Stimulated activated CD4-positive, alpha-beta T cell treated with anti-CD3 and anti-CD28 coated beads, Interleukin-12 subunit alpha, Interleukin-12 subunit beta, amount 100 ng/mL, for 24 hours (primary cell): Measurements from ENCODE around the gene HLA-DMB.

ENCODE experiments used
- DNase-seq, 2 experiments: peaks; one replicate each; pipeline ENCODE4 v3.0.0-alpha.2; 2020; ENCODE audit warnings: low read depth in 2 of 2

Gene HLA-DMB

DNA sequence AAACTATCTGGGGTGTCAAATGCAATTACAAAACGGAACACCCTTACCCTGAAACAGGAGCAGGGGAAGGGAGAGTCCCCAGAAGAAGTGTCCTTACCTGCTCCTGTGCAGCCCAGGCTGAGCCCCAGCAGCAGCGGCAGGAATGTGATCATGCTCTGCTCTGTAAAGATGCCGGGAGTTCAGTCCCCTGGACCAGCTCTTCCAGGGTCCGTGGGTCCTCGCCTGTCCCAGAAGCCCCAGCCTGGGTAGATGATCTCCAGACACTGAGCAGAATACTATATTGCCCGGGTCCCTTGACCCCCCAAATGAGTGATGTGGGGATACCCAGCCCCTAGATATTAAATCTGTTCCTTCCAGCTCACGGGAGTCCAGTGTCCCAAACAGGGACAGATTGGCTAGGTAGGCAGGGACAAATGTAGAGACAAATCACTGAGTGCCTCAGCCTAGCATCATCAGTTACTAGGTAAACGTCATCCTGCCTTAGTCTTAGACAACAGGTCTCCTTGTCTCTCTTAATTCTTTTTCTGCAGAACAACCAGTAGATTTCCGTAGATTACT is at the start of gene HLA-DMB:
TSS of gene HLA-DMB (minus strand) at position 373 of the 558 bp plus-strand sequence. CDS start at position 152, 221 bp downstream.
- DNase-seq: no peak

DNA sequence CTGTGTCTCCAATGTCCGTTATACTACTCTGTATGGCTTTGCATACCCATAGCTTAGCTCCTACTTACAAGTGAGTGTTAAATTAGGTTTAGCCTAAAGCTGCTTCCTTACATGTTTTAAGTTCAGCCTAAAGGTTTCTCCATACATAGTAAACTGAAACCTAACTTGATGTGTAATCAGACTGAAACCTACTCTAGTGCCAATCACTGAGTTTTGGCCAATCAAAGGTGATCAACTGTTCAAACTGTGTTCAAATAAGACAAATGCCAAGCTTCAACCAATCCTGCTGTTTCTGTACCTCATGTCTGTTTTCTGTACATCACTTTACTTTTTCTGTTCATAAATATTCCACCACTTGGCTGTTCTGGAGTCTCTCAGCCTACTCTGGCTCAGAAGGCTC is 48.5 kb upstream of the HLA-DMB start:
- no peak for DNase-seq

DNA sequence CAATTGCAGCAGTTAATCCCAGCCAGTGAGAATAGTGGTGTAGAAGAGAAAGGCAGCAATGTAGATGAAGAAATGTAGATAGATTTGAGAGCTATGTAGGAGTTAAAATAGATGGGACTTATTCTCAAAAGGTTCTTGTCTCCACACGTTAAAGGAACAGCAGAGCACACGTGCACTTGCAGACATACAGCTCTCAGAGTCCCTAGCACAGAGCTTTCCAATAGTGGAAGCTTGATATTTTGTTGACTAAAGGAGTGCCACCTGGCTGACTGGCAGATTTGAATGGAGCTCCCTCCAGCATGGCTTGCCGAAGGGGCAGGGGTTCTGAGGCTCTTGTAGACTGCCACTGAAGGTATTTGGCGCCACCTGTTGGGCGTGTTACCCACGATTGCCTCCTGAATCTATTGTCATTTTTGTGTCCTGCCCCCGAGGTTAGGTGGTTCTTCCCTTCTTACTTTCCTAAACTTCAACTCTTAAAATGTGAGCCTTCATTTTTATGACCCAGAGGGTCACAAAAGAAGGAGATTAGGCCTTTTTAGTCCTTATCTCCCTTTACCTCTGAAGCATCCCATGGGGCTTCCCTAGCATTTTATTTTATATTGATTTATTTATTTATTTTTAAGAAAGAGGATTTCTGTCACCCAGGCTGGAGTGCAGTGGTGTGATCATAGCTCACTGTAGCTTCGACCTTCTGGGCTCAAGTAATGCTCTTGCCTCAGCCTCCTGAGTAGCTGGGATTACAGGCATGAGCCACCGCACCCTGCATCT is 44.0 kb upstream of the HLA-DMB start:
- DNase-seq: peak; percentile 74 to 90

DNA sequence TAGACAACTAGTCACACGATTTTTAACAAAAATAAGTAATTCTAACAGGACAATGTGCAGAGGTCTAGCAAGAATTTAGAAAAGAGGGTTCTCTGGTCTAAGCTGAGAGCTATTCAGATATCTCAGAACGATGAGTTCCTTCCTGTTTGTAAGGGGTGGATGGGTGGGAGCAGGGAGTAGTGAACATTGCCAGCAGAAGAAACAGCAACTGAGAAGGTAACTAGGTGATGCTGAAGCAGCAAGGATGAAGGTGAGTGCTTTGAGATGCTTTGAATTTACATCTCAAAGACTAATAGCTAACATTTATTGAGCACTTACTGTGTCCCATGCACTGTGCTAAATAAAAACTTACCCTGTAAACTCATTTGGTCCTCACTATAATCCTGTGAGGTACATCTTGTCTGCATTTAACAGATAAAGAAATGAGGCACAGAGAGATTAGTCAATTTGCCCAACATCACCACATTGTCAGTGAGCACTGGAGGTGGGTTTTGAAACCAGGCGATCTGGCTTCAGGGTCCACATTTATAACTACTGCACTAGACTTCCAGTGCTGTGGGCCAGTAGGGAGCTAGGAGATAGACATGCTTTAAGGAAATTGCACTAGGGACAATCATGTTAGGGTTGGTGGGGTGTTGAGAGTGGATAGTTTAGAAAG is 43.3 kb upstream of the HLA-DMB start:
- DNase-seq: no peak

DNA sequence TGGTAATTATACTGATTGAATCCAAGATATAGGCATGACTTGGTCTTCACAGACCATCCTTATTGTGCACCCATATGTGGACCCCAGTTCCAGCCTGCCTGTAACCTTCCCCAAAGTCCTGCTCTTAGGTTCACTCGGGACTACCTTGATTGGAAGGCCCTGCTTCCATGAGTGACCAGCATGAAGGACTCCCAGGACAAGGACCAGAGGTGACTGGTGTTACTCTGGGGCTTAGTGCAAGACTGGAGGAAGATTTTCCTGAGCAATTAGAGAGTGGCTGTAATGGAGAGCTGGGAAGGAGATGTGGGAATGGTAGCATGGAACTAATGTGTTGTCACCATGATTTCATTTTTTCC is 42.6 kb upstream of the HLA-DMB start:
- no peak for DNase-seq

DNA sequence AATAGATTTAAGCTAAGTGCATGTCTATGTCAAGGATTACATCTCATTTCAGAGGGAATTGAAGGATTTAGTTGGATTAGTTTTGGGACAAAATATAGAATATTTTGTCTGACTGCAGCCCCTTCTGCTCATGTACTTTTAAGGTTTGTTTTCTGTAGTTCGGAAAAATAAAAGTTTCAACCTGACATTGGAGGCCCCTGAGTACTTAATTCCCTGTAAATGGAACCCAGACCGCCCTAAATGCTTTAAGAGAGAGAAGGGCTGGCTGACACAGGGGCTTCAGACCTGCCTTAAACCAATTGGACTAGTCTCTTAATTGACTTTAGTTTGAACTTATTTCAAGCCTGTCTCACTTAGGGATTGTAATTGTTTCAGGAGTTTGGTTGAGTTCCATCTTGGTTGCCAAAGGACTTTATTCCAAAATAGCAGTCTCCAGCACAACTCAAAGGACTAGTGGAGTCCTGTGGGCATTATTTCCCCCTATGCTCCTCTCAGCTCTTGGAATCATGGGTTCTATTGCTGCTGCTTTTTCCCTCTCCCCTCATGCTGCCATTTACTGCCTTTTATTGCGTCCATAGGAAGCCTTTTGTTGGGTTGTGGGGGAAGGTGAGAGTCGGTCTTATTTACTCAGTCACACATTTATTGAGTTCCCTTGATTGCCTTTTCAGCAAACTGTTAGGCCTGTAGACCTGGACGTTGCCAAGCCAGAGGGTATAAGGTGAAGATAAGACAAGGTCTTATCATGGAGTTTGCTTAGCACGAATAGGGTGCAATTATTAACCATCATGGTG is 42.1 kb upstream of the HLA-DMB start:
- no peak for DNase-seq

DNA sequence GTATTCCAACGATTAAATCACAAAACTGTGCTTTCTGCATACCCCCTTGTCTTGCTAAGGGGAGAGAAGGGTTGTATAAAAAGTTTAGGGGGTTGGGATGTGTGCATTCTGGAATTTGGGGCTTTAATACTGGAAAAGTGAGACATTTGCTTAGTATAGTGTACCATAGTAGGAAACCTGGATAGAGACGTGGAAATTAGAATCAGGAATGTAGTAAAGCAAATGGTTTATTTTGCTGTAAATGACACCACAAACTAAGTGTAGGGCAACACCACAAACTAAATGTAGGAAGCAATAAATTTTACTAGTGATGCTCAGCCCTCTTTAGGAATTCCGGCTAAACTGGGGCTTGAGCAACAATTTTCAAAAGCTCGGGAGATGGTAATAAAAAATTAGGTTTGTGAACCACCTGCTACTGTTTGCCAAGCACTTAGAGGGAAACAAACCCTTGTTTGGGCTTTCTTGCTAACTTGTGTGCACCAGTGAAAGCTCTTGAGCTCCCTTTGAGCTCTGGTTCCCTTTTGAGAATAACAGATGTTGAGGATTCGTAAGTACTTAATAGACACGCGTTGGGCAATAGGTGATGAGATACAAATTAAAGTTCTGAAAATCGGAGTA is 41.4 kb upstream of the HLA-DMB start:
- no peak for DNase-seq

DNA sequence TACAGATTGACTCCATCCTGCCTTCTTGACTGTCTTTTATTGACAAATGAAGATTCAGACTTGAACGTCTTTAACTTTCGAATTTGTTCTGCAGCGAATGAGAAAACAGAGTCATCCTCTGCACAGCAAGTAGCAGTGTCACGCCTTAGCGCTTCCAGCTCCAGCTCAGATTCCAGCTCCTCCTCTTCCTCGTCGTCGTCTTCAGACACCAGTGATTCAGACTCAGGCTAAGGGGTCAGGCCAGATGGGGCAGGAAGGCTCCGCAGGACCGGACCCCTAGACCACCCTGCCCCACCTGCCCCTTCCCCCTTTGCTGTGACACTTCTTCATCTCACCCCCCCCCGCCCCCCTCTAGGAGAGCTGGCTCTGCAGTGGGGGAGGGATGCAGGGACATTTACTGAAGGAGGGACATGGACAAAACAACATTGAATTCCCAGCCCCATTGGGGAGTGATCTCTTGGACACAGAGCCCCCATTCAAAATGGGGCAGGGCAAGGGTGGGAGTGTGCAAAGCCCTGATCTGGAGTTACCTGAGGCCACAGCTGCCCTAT is 39.7 kb upstream of the HLA-DMB start:
- DNase-seq: no peak

DNA sequence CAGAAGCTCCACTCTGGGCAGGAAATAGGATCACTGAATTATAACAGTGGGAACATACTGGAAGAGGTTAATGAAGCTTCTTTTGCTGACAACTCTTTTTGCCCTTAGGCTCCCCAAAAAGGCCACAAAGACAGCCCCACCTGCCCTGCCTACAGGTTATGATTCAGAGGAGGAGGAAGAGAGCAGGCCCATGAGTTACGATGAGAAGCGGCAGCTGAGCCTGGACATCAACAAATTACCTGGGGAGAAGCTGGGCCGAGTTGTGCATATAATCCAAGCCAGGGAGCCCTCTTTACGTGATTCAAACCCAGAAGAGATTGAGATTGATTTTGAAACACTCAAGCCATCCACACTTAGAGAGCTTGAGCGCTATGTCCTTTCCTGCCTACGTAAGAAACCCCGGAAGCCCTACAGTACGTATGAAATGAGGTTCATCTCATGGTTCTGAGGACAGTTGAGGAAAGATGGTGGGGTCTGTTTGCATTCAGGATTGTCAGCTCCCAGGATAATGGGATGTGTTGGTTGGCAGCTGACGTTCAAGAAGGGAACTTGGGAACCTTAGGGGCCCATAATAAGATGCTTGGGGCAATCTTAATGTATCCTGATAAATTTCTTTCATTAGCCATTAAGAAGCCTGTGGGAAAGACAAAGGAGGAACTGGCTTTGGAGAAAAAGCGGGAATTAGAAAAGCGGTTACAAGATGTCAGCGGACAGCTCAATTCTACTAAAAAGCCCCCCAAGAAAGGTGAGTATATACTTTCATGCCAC is 39.1 kb upstream of the HLA-DMB start:
- no peak for DNase-seq

DNA sequence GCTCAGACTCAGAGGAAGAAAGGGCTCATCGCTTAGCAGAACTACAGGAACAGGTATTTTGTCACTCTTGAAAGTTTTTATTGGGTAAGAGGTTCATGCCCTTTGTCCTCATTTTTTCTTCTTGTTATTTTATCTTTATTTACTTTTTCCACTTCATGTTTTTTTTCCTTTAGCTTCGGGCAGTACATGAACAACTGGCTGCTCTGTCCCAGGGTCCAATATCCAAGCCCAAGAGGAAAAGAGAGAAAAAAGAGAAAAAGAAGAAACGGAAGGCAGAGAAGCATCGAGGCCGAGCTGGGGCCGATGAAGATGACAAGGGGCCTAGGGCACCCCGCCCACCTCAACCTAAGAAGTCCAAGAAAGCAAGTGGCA is 37.1 kb upstream of the HLA-DMB start:
- DNase-seq: no peak

DNA sequence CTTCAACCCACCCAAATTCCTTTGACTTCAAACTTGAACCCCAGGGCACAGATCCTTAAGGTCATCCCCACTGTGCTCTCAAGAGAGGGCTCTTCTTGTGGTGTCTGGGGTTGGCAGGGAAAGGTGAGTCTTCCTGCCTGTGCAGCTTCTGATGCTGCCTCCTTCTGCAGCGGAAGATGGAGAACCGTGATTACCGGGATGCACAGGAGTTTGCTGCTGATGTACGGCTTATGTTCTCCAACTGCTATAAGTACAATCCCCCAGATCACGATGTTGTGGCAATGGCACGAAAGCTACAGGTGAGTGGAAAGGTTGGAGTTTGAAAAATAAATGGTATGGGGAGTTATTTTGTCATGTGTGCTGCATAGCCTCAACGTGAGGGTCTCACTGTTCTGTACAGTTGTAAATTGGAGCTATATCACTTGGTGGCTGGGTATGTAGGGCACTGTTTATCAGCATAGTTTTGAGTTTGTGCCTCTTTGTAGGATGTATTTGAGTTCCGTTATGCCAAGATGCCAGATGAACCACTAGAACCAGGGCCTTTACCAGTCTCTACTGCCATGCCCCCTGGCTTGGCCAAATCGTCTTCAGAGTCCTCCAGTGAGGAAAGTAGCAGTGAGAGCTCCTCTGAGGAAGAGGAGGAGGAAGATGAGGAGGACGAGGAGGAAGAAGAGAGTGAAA is 36.6 kb upstream of the HLA-DMB start:
- DNase-seq: no peak

DNA sequence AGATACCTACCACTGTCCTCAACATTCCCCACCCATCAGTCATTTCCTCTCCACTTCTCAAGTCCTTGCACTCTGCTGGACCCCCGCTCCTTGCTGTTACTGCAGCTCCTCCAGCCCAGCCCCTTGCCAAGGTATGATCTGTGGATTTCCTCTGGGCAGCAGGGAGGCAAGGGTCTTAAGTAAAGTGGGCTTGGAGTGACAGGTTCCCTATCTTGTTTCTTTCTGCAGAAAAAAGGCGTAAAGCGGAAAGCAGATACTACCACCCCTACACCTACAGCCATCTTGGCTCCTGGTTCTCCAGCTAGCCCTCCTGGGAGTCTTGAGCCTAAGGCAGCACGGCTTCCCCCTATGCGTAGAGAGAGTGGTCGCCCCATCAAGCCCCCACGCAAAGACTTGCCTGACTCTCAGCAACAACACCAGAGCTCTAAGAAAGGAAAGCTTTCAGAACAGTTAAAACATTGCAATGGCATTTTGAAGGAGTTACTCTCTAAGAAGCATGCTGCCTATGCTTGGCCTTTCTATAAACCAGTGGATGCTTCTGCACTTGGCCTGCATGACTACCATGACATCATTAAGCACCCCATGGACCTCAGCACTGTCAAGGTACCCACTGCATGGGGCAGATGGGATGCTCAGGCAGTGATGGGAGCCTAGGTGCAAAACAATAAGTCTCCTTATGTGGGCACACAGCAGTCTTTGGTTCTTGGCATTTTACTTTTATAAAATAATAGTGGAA is 35.7 kb upstream of the HLA-DMB start:
- DNase-seq: no peak

DNA sequence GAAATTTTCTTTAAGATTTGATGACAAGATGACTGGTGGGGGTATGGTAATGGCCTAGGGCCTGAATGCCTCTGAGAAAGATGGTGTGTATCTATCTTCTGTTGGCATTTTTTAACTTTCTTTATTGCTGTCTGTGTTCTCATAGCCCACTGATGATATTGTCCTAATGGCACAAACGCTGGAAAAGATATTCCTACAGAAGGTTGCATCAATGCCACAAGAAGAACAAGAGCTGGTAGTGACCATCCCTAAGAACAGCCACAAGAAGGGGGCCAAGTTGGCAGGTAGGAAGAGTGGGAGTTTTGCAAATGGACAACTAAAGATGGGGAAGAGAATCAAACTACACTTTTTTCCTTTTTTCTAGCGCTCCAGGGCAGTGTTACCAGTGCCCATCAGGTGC is 35.1 kb upstream of the HLA-DMB start:
- no peak for DNase-seq

DNA sequence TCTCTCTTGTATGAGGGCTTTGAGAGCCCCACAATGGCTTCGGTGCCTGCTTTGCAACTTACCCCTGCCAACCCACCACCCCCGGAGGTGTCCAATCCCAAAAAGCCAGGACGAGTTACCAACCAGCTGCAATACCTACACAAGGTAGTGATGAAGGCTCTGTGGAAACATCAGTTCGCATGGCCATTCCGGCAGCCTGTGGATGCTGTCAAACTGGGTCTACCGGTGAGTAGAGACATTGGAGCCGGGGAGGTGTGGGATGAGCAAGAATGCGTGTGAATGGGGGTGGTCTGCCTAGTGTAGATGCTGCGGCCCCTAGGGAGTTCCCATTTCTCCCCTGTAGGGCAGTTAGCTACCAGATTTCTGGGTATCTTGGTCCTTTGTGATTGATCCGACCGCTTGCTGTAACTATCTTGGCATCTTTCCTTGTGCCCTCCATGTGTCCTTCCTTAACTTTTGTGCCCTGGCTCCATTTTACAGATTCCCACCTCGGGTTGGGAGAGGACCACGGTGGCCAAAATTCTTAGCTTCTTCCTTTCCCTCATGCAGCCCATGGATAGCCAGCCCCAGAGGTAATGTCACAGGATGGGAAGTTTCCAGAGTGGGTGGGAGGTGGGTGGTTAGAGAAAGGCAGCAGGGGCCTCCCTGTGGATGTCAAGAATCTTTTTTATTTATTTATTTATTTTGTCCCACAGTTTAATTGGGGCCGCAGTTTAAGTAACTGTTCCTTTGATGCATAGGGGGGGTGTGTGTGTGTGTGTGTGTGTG is 33.9 kb upstream of the HLA-DMB start:
- DNase-seq: no peak

DNA sequence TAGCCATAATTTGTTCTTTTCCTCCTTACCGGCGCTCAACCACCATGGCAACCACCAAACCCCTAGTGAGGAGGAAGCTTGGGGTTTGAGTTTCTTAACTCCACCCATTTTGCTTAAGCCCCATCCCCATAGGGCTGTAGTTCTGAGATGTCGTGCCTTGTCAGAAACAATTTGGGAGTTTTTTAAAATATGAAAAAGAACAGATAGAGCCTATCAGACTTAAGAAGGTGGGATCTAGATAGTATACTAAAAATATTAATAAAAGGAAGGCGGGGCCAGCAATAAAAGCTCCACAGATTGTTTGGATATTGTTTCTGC is 33.1 kb upstream of the HLA-DMB start:
- DNase-seq: no peak

DNA sequence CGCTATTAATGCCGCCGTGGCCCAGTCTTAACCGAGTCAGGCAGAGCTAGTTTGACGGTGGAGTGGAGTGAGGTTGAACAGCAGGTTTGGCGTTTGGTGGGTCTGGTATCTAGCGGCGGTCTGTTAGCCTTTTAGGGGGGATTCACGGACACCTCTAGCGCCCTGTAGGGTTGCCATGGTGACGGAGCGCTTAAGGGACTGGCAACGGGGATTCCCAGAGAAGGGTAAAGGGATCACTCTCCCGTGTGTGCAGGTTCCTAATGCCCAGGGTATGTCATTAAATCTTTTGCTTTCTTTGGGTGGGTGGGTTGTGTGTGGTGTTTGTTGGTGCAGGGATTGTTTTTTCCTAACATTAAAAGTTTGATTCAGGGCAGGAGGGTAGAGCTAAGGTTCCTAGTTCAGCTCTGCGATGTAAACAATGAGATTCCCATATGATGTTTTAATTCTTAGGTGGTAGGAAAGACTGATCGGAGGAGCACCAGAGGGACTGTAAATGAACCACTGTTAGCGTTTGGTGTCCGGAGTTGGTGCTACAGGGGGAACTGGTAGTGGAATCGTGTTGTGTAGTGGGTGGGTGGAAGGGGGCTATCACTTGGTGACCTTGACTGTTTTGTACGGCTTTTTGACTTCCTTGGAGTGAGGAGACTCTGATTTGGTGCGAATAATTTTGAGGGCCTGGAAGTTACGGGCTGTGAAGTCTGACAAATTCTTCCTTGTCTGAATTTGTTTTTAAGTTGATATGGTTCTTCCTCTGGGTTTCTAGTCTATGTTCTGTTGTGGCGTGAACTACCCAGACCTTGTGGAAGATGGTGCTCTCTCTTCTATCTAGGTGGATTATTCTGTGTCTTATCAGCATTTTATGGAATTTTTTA is 32.6 kb upstream of the HLA-DMB start:
- DNase-seq: peak in 1 of 2 experiments; percentile 44

DNA sequence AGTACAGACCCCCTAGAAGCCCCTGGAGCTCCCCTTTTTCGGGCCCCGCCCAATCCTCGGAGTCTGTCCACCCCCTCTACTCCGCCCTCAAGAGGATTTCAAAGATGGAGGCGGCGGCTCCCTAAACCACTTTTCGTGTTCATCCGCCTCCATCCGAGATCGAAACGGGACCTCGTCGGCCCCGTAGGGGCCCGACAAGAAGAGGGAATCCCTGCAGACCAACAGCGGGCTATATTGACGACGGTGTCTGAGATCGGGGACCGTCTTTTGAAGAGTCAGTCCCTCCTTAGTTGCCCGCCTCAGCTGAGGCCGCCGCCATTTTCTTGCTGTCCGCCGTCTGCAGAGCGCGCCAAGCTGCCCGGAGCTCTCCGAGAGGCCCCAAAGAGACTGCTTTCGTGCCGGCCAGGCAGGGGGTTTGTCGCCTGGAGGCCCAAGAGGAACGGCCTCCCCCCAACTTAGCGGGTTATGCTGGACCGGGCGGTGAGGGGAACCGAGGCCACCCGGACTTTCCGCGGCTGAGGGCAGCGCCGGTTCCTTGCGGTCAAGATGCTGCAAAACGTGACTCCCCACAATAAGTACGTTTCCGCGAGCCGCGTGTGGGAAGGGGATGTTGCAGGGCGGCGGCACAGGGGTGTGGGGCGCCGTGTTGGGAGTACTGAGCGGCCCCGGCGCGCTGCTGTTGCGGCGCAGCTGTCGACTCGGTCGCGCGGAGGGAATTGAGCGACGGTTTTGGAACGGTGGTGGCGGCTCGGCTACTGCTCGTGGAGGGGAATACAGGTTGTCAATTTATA is 31.7 kb upstream of the HLA-DMB start:
- DNase-seq: peak in 1 of 2 experiments; percentile 54
